Measurements from ENCODE around the gene VMP1. TPM values are rescaled to one million over a fixed set of nuclear protein-coding genes. Genes with fewer than 3 reads are reported as not detected.

The VMP1 gene
- total and polyA plus RNA-seq, 2 of the 13 experiments (the other 11 are each of a cell fraction or from before 2014, with no cell fraction given), result 186 to 271 TPM

DNA sequence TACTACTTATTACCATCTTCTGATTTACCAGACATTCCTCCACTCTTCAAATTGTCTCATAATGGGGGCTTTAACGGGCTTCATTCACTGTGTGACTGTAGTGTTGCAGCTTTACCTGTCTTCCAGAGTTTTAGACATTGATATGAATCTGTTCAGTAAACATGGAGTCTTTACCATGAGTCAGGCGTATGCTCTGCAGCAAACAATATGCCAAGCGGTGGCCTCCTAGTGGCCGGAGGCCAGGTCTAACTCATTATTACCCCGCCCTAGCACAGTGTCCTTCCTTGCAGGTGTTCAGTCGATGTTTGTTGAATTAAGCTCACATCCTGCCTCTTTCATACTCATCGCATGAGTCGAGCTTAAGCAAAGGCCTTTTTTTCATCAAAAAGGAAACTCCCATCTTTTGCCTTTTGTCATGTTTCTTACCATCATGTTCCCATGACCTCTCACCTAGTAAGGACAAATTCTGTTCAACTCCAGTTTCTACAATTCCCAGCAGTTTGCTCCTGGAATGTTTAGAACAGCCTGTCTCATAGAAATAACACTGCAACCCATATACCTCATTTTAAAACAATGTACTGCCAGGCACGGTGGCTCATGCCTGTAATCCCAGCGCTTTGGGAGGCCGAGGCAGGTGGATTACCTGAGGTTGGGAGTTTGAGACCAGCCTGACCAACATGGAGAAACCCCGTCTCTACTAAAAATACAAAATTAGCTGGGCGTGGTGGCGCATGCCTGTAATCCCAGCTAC is 145.9 kb downstream of the VMP1 start (continued):
- TF ChIP-seq, protein P1, sequence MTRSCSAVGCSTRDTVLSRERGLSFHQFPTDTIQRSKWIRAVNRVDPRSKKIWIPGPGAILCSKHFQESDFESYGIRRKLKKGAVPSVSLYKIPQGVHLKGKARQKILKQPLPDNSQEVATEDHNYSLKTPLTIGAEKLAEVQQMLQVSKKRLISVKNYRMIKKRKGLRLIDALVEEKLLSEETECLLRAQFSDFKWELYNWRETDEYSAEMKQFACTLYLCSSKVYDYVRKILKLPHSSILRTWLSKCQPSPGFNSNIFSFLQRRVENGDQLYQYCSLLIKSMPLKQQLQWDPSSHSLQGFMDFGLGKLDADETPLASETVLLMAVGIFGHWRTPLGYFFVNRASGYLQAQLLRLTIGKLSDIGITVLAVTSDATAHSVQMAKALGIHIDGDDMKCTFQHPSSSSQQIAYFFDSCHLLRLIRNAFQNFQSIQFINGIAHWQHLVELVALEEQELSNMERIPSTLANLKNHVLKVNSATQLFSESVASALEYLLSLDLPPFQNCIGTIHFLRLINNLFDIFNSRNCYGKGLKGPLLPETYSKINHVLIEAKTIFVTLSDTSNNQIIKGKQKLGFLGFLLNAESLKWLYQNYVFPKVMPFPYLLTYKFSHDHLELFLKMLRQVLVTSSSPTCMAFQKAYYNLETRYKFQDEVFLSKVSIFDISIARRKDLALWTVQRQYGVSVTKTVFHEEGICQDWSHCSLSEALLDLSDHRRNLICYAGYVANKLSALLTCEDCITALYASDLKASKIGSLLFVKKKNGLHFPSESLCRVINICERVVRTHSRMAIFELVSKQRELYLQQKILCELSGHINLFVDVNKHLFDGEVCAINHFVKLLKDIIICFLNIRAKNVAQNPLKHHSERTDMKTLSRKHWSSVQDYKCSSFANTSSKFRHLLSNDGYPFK (CRISPR knock-in tag; IDR thresholded peaks at IDR 0.05; ENCODE audit: borderline replicate concordance), result peak; percentile 55; the same call in 1 of the 2 replicates
- TF ChIP-seq KMT2B (CRISPR knock-in tag; IDR thresholded peaks at IDR 0.05), result peak; percentile 62
- TF ChIP-seq YY1 (IDR thresholded peaks at IDR 0.05; ENCODE audit: insufficient read depth, insufficient replicate concordance, low read depth, low read length), result peak; percentile 57
- TF ChIP-seq SMYD3 (CRISPR knock-in tag; IDR thresholded peaks at IDR 0.05), result peak; percentile 76
- TF ChIP-seq, protein P2, sequence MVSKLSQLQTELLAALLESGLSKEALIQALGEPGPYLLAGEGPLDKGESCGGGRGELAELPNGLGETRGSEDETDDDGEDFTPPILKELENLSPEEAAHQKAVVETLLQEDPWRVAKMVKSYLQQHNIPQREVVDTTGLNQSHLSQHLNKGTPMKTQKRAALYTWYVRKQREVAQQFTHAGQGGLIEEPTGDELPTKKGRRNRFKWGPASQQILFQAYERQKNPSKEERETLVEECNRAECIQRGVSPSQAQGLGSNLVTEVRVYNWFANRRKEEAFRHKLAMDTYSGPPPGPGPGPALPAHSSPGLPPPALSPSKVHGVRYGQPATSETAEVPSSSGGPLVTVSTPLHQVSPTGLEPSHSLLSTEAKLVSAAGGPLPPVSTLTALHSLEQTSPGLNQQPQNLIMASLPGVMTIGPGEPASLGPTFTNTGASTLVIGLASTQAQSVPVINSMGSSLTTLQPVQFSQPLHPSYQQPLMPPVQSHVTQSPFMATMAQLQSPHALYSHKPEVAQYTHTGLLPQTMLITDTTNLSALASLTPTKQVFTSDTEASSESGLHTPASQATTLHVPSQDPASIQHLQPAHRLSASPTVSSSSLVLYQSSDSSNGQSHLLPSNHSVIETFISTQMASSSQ (IDR thresholded peaks at IDR 0.05; ENCODE audit: low read depth), result peak; percentile 74
- TF ChIP-seq, protein P2 (CRISPR knock-in tag; IDR thresholded peaks at IDR 0.05; ENCODE audit: borderline replicate concordance), result peak; percentile 85; the same call in 1 of the 2 replicates
- TF ChIP-seq NFYC (CRISPR knock-in tag; IDR thresholded peaks at IDR 0.05), result no peak; the same call in 1 of the 2 replicates
- peak; percentile 82 for TF ChIP-seq TP53 (CRISPR knock-in tag; conservative IDR thresholded peaks at IDR 0.05)
- 0 out of 2 replicates have a peak, but pooled peaks have one; percentile 79 for TF ChIP-seq ZSCAN31 (CRISPR knock-in tag; IDR thresholded peaks at IDR 0.05; ENCODE audit: low read depth)
- peak; percentile 78; the same call in 1 of the 2 replicates for TF ChIP-seq ZNF12 (CRISPR knock-in tag; IDR thresholded peaks at IDR 0.05)
- TF ChIP-seq ZNF850 (CRISPR knock-in tag; conservative IDR thresholded peaks at IDR 0.05), result 0 out of 2 replicates have a peak, but pooled peaks have one; percentile 65
- TF ChIP-seq GTF3A (CRISPR knock-in tag; conservative IDR thresholded peaks at IDR 0.05), result 0 out of 2 replicates have a peak, but pooled peaks have one; percentile 40
- TF ChIP-seq NFKBIZ (CRISPR knock-in tag; IDR thresholded peaks at IDR 0.05), result peak; percentile 91; the same call in 1 of the 2 replicates
- TF ChIP-seq, protein P3, sequence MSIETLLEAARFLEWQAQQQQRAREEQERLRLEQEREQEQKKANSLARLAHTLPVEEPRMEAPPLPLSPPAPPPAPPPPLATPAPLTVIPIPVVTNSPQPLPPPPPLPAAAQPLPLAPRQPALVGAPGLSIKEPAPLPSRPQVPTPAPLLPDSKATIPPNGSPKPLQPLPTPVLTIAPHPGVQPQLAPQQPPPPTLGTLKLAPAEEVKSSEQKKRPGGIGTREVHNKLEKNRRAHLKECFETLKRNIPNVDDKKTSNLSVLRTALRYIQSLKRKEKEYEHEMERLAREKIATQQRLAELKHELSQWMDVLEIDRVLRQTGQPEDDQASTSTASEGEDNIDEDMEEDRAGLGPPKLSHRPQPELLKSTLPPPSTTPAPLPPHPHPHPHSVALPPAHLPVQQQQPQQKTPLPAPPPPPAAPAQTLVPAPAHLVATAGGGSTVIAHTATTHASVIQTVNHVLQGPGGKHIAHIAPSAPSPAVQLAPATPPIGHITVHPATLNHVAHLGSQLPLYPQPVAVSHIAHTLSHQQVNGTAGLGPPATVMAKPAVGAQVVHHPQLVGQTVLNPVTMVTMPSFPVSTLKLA (IDR thresholded peaks at IDR 0.05), result peak; percentile 53; the same call in 1 of the 2 replicates
- peak; percentile 87 for TF ChIP-seq RAD21 (CRISPR knock-in tag; IDR thresholded peaks at IDR 0.05)
- no peak for TF ChIP-seq HDAC6 (IDR thresholded peaks at IDR 0.05; ENCODE audit: low read depth, low read length)
- TF ChIP-seq STAT5B (CRISPR knock-in tag; IDR thresholded peaks at IDR 0.05), result 0 out of 2 replicates have a peak, but pooled peaks have one; percentile 54
- TF ChIP-seq JARID2 (CRISPR knock-in tag; IDR thresholded peaks at IDR 0.05; ENCODE audit: insufficient replicate concordance), result peak; percentile 51
- no peak for TF ChIP-seq ZNF382 (CRISPR knock-in tag; IDR thresholded peaks at IDR 0.05; ENCODE audit: borderline replicate concordance)
- TF ChIP-seq ZEB1 (IDR thresholded peaks at IDR 0.05; ENCODE audit: insufficient replicate concordance, low read depth), result peak; percentile 94
- no peak for TF ChIP-seq KDM5A (IDR thresholded peaks at IDR 0.05; ENCODE audit: borderline replicate concordance, low read length)
